NCI-H1694 treated with DMSO at 0.1 percent for 48 hours (cell line): ENCODE results near the gene CAMK1D.
"Not testable (repeated sequence)": the region's sequence is repeated elsewhere in the genome, so short reads cannot be mapped to it uniquely, and the experiment has no call there.

Experiments used
- DNase-seq: peaks from one replicate; lab custom pipeline; 2025; lab: John Stamatoyannopoulos, UW

Gene CAMK1D

GRCh38 chr10:12431151-12432101, 82.1 kb downstream of the CAMK1D start:
- DNase-seq: no peak

DNA sequence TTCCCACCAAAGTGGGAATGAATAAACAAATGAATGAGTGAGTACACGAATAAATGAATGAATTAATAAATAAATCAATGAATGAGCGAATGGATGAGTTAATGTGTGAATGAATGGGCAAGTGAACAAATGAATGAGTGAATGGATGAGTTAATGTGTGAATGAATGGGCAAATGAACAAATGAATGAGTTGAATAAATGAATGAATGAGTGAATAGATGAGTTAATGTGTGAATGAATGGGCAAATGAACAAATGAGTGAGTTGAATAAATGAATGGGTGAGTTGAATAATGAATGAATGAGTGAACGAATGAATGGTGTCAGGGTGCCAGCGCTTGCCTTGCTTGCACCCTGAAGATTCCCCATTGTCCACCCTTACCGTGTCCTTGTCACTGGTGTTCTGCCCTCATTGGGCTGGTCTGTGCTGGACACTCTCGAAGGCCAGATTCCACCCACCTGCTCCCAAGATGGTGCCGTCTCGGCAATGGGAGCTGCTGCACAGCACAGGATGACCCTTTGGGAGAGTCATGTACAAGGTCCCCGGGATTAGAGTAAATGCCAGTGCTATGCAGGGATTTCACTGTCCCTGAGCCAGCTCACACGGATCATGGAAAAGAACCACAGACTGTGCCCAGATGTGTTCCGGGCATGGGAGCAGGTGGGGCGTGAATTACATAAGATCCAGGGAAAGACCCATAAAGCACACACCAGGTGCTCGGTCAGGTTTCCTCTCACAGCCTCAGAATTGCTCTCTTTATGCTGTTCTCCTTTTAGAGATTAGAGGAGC, 83.2 kb downstream of the CAMK1D start:
- no peak for DNase-seq

GRCh38 chr10:12434277-12434676, 84.9 kb downstream of the CAMK1D start:
- no peak for DNase-seq

DNA sequence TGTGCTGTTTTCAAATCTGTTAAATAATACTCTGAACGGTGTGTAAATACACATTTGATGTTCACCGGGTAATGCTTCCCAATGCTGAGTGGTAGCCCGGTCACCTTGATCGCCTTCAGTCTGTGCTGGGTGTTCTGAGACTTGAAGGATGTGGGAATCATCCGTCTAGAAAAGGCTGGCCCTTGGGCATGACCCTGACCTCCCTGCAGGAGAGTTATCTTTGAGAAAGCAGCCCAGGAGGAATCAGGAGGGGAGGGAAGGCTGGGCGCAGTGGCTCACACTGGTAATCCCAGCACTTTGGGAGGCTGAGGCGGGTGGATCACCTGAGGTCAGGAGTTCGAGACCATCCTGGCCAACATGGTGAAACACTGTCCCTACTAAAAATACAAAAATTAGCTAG, 85.3 kb downstream of the CAMK1D start:
- DNase-seq: not testable (repeated sequence)

DNA sequence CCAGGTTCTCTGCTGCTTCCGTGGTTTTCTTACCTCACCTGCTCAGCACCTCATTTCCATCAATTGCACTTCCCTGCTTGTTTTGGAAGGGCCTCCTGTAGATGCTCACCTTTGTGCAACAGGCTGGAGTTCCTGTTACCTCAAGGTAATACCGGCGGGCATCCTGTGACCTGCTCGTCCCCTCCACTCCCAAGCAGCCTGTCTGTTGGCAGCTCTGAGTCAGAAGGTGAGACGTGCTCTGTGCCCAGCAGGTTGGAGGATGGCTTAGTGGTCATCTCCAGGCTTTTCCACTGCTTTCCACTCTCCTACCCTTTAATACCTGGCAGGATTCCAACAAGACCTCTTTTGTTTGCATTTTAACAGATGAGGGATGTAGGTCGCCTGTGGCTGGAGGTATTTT, 86.0 kb downstream of the CAMK1D start:
- no peak for DNase-seq

- no peak for DNase-seq
Observed at GRCh38 chr10:12438919-12439692, 89.8 kb downstream of the CAMK1D start.

- DNase-seq: not testable (repeated sequence)
Observed at GRCh38 chr10:12439767-12440166, 90.4 kb downstream of the CAMK1D start.

GRCh38 chr10:12443026-12443425, 93.7 kb downstream of the CAMK1D start:
- DNase-seq: no peak

DNA sequence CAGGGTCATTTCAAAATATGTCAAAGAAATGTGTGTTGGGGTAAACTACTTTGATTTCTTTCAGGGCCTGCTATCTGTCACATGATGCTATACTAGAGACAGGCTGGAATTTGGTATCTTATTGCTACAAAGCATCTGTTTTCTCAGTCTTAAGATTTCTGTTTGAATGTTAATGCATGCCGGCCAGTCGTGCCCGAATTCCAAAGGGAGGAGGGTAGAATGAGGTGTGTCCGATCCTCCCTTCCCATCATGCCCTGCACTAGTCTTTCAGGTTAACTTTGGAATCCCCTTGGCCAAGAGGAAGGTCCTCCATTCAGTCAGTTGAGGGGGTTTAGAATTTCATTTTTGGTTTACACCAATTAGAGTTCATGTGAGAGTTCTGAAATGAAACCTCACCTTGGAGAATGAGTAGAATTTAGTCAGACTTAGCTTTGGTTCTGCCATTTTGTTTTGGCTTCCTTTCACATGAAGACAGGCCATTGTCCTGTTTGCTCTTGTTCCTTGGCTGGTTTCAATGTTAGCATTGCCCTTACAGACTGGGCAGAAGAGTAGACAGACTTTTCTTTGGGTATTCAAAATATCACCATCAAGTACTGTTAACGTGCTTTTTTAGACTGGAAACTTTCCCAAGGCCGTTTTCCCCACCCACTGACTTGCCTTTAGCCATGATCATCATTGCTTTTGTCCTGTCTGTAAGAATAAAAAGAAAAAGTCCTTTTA, 95.8 kb downstream of the CAMK1D start:
- no peak for DNase-seq

GRCh38 chr10:12445701-12446334, 96.5 kb downstream of the CAMK1D start:
- DNase-seq: no peak

DNA sequence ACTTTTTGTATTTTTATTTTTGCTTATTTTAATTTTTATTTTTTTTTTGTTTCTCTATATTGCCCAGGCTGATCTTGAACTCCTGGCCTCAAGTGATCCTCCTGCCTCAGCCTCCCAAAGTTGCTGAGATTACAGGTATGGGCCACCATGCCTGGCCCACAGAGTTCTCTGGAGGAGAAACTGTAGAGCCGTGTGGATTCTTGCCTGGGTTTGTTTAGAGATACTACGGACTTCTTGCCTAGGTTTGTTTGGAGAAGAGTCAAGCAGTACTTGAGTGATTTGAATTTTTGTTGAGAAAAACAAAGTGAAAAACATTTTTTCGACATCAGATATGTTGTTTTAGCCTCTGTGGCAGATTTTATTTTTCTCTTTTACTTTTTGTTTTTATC, 99.0 kb downstream of the CAMK1D start:
- no peak for DNase-seq

DNA sequence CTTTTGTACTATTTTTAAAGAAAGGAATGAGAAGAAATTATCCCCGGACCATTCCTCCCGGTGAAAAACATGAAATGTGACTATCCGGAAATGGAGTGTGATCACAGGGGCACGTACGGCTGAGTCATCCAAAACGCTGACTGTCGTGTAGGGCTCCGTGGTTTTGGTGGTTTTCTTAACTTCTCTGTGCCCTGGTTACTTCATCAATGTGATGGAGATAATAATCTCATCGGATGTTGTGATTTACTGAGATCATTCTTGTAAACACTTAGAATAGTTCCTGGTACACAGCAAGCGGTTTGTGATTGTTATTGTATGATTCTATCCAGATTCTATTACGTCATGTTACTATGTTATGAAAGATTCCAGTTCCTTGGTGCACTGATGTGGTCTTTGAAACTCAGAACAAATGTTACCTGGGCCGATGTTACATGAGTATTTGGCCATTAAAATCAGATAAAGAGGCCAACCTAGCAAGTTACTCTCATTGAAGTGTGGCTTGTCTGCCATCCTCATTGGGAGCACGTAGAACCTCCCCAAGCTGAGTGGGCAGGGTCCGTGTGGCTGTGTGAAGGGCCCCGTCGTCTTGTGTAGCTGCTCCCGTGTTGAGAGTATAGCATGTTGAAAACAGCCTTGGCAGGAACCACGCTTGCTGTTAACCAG, 99.5 kb downstream of the CAMK1D start:
- DNase-seq: no peak

GRCh38 chr10:12455318-12455717, 106.0 kb downstream of the CAMK1D start:
- DNase-seq: no peak

- no peak for DNase-seq
Observed at GRCh38 chr10:12455766-12456165, 106.4 kb downstream of the CAMK1D start.

DNA sequence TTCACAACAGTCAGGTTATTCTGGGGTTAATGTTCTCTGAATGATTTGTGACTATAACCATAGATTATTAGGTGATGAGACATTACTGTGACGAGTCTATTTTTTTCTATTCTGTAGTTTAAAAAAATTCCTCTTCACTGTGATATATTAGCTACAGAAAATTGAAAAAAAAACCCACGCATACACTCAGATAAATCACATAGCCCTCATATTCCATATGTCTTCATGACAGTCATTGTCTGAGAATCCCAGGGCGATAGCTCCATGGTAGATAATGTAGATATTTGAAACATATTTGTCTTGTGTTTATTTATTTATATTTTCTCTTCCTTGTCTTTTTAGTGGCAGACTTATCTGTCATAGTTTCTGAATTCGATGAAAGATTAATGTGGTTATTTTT, 110.0 kb downstream of the CAMK1D start:
- no peak for DNase-seq

DNA sequence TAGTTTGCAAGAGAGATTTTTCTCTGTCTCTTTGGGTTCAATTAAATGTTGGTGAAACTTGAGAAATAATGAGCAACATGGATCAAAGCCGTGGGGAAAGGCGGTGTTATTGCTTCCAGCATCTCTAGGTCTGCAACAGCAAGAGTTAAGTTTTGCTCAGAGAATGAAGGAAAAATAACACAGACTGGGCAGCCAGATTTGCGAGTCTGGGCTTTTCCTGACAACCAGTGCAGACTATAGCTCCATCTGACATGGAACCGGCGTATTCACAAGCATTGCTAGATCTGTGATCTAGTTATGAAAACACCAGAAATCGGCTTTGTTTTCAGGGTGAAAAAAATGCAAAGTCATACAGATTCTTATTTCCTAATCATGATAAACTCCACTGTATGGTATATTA, 110.4 kb downstream of the CAMK1D start:
- DNase-seq: no peak

DNA sequence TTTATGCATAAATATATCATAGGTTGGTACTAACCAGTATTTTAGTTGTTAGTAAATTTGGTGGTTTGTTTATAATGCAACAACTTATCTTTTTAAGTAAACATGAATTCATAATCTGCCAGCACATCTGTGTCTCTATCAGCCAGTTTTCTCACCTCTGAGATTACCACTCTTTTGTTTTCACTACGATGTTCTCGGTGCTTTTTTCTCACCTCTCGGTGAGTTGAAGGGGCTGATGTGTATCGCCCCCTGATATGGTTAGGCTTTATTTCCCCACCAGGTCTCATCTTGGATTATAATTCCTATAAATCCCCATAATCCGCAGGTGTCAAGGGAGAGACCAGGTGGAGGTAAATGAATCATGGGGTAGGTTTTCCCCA, 114.1 kb downstream of the CAMK1D start:
- no peak for DNase-seq

GRCh38 chr10:12465385-12466136, 116.2 kb downstream of the CAMK1D start:
- DNase-seq: no peak

DNA sequence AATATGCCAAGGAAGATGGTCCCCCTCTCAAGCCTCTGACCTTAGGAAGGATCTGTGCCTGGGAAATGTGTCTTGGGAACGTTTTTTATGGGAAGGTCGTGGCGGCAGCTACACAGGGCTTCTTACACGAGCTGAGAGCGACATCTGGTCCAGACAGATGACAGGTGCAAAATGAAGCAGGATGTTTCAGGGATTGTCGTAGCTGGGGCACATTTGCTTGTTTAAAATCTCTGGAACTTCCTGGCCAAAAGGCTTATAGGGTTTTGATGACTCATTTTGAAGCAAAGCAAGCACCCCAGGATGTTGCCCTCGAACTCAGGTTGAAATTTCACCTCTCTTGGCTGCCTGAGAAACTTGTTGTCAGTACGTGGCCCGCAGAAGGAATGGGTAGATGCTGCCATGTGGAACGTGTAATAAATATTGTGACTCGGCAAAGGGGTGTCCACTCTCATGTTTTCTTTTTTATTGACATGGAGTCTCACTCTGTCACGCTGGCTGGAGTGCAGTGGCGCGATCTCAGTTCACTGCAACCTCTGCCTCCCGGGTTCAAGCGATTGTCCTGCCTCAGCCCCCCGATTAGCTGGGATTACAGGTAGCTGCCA, 117.5 kb downstream of the CAMK1D start:
- peak; percentile 61 for DNase-seq
